Testis (tissue), 2 donors: Measurements from ENCODE around the gene ADSS1.

ENCODE experiments used
- CTCF ChIP-seq, 3 experiments: fragments of 450-650 bp in 2 of 3; fragments of 200-600 bp in 1 of 3; sonication (generic) in 1 of 3; IDR thresholded peaks; one replicate each; pipeline ENCODE4 v1.5.1; 2016 to 2019; ENCODE audit warnings: antibody characterized with exemption in 3 of 3, mild to moderate bottlenecking in 2 of 3, moderate library complexity in 1 of 3
- POLR2A ChIP-seq: fragments of 450-650 bp; IDR thresholded peaks from one replicate; pipeline ENCODE4 v1.6.1; 2017; ENCODE audit warnings: antibody characterized with exemption, mild to moderate bottlenecking, moderate library complexity

GRCh38 chr14:104704252-104704651 lies 19.8 kb upstream of the ADSS1 start:
- TF ChIP-seq CTCF (IDR thresholded peaks at IDR 0.05) = no peak
- no peak for TF ChIP-seq POLR2A
